ENCODE results near the gene LAMA5.

Gene LAMA5

GRCh38 chr20:62413025-62413570, 46.0 kb upstream of the LAMA5 start:
- TF ChIP-seq TAF1 (IDR thresholded peaks at IDR 0.05; ENCODE audit: borderline replicate concordance, insufficient read depth, low read length): no peak
- no peak for TF ChIP-seq REST (IDR thresholded peaks at IDR 0.05; ENCODE audit: insufficient read depth in 1 of 2, low read depth in 2 of 2, low read length in 2 of 2)
- TF ChIP-seq SIN3A (IDR thresholded peaks at IDR 0.05; ENCODE audit: borderline replicate concordance, insufficient read depth, low read length): no peak
- no peak for TF ChIP-seq POLR2AphosphoS5 (IDR thresholded peaks at IDR 0.05; ENCODE audit: low read depth, low read length)
- no peak for TF ChIP-seq FOXP2 (optimal IDR thresholded peaks at IDR 0.05; ENCODE audit: borderline replicate concordance, extremely low read depth, extremely low read length, insufficient read depth)

- TF ChIP-seq POLR2AphosphoS5 (IDR thresholded peaks at IDR 0.05; ENCODE audit: low read depth, low read length): no peak
- no peak for TF ChIP-seq FOXP2 (optimal IDR thresholded peaks at IDR 0.05; ENCODE audit: borderline replicate concordance, extremely low read depth, extremely low read length, insufficient read depth)
- no peak for TF ChIP-seq TAF1 (IDR thresholded peaks at IDR 0.05; ENCODE audit: borderline replicate concordance, insufficient read depth, low read length)
- TF ChIP-seq SIN3A (IDR thresholded peaks at IDR 0.05; ENCODE audit: borderline replicate concordance, insufficient read depth, low read length): no peak
- TF ChIP-seq REST (IDR thresholded peaks at IDR 0.05; ENCODE audit: insufficient read depth in 1 of 2, low read depth in 2 of 2, low read length in 2 of 2): no peak
Measured at GRCh38 chr20:62412194-62413024, 45.3 kb upstream of the LAMA5 start.

- TF ChIP-seq POLR2AphosphoS5 (IDR thresholded peaks at IDR 0.05; ENCODE audit: low read depth, low read length): no peak
- TF ChIP-seq TAF1 (IDR thresholded peaks at IDR 0.05; ENCODE audit: borderline replicate concordance, insufficient read depth, low read length): no peak
- no peak for TF ChIP-seq SIN3A (IDR thresholded peaks at IDR 0.05; ENCODE audit: borderline replicate concordance, insufficient read depth, low read length)
- TF ChIP-seq FOXP2 (optimal IDR thresholded peaks at IDR 0.05; ENCODE audit: borderline replicate concordance, extremely low read depth, extremely low read length, insufficient read depth): no peak
- TF ChIP-seq REST (IDR thresholded peaks at IDR 0.05; ENCODE audit: insufficient read depth in 1 of 2, low read depth in 2 of 2, low read length in 2 of 2): no peak
Measured at GRCh38 chr20:62411479-62412193, 44.5 kb upstream of the LAMA5 start.

GRCh38 chr20:62410746-62411478, 43.8 kb upstream of the LAMA5 start:
- TF ChIP-seq REST (IDR thresholded peaks at IDR 0.05; ENCODE audit: insufficient read depth in 1 of 2, low read depth in 2 of 2, low read length in 2 of 2) (no peak), TAF1 (IDR thresholded peaks at IDR 0.05; ENCODE audit: borderline replicate concordance, insufficient read depth, low read length) (no peak), POLR2AphosphoS5 (IDR thresholded peaks at IDR 0.05; ENCODE audit: low read depth, low read length) (no peak), SIN3A (IDR thresholded peaks at IDR 0.05; ENCODE audit: borderline replicate concordance, insufficient read depth, low read length) (no peak), FOXP2 (optimal IDR thresholded peaks at IDR 0.05; ENCODE audit: borderline replicate concordance, extremely low read depth, extremely low read length, insufficient read depth) (no peak)

Data from PFSK-1 (cell line).